ENCODE results near the gene KDR.

DNA sequence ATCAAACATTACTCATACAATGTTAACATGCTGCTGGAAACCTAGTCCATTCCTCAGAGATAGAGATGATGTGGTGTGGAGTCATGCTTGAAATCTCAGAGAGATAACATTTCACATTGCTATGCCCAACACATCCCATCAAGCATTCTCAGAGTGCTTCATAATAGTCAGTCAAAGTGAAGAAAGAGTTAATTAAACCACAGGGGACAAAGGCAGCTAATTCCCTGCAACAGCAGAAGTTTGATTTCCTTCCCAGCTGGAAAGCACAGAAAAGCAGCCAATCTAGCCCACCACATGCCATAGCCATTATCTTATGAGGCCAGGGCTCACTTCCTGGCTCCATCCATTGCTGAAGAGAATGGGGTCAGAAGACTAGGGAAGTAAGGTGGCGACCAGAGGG lies 8.9 kb downstream of the KDR start:
- TF ChIP-seq, protein P1, sequence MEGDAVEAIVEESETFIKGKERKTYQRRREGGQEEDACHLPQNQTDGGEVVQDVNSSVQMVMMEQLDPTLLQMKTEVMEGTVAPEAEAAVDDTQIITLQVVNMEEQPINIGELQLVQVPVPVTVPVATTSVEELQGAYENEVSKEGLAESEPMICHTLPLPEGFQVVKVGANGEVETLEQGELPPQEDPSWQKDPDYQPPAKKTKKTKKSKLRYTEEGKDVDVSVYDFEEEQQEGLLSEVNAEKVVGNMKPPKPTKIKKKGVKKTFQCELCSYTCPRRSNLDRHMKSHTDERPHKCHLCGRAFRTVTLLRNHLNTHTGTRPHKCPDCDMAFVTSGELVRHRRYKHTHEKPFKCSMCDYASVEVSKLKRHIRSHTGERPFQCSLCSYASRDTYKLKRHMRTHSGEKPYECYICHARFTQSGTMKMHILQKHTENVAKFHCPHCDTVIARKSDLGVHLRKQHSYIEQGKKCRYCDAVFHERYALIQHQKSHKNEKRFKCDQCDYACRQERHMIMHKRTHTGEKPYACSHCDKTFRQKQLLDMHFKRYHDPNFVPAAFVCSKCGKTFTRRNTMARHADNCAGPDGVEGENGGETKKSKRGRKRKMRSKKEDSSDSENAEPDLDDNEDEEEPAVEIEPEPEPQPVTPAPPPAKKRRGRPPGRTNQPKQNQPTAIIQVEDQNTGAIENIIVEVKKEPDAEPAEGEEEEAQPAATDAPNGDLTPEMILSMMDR (IDR thresholded peaks at IDR 0.05), result no peak
- no peak for TF ChIP-seq POLR2A (IDR thresholded peaks at IDR 0.05)

Measured in ovary (tissue), 3 donors.